Parathyroid adenoma (tissue), 2 donors: ENCODE results near the gene KXD1.

Experiments used
- H2AFZ ChIP-seq: fragments of 300-600 bp; sonication (generic); one replicate; pipeline ENCODE4 v1.7.0; 2017; ENCODE audit warnings: antibody characterized with exemption, mild to moderate bottlenecking
- H3K27ac ChIP-seq: fragments of 300-600 bp; sonication (generic); one replicate; pipeline ENCODE4 v1.7.0; 2017
- H3K27me3 ChIP-seq: fragments of 300-600 bp; sonication (generic); one replicate; pipeline ENCODE4 v1.7.0; 2017; ENCODE audit warnings: low read length; ENCODE audit not compliant: control insufficient read depth, insufficient read depth
- H3K36me3 ChIP-seq: fragments of 300-600 bp; sonication (generic); one replicate; pipeline ENCODE4 v1.7.0; 2017; ENCODE audit warnings: low read length; ENCODE audit not compliant: control insufficient read depth, insufficient read depth
- H3K4me1 ChIP-seq: fragments of 300-600 bp; sonication (generic); one replicate; pipeline ENCODE4 v1.7.0; 2017; ENCODE audit warnings: control low read depth
- H3K4me2 ChIP-seq: fragments of 300-600 bp; sonication (generic); one replicate; pipeline ENCODE4 v1.7.0; 2017; ENCODE audit warnings: low read length
- H3K4me3 ChIP-seq: fragments of 300-600 bp; sonication (generic); one replicate; pipeline ENCODE4 v1.7.0; 2017; ENCODE audit warnings: low read depth, low read length
- H3K79me2 ChIP-seq: fragments of 300-600 bp; sonication (generic); one replicate; pipeline ENCODE4 v1.7.0; 2017; ENCODE audit warnings: control low read depth
- H3K9ac ChIP-seq: fragments of 300-600 bp; sonication (generic); one replicate; pipeline ENCODE4 v1.7.0; 2017; ENCODE audit warnings: mild to moderate bottlenecking
- H3K9me3 ChIP-seq: fragments of 300-600 bp; sonication (generic); one replicate; pipeline ENCODE4 v1.7.0; 2017; ENCODE audit warnings: low read length; ENCODE audit not compliant: control insufficient read depth
- CTCF ChIP-seq: fragments of 300-600 bp; sonication (generic); IDR thresholded peaks from one replicate; pipeline ENCODE4 v1.7.0; 2017; ENCODE audit warnings: antibody characterized with exemption, mild to moderate bottlenecking
- donor health status: primary hyperparathyroidism.

KXD1 gene

GRCh38 chr19:18566953-18567352, 9.3 kb downstream of the KXD1 start:
- no peak overlapping the region for H3K27ac ChIP-seq
- H3K4me3 ChIP-seq = no peak overlapping the region
- peaks cover 2% of the 10 kb centered on the region for H3K79me2 ChIP-seq
- H3K4me2 ChIP-seq = no peak overlapping the region
- peaks cover 6% of the 10 kb centered on the region for H3K4me1 ChIP-seq
- H3K36me3 ChIP-seq = no peaks in the 10 kb centered on the region
- H3K9ac ChIP-seq = no peak overlapping the region
- H3K9me3 ChIP-seq = no peaks in the 10 kb centered on the region
- TF ChIP-seq CTCF = no peak
- no peak overlapping the region for H2AFZ ChIP-seq
- H3K27me3 ChIP-seq = no peaks in the 10 kb centered on the region

DNA sequence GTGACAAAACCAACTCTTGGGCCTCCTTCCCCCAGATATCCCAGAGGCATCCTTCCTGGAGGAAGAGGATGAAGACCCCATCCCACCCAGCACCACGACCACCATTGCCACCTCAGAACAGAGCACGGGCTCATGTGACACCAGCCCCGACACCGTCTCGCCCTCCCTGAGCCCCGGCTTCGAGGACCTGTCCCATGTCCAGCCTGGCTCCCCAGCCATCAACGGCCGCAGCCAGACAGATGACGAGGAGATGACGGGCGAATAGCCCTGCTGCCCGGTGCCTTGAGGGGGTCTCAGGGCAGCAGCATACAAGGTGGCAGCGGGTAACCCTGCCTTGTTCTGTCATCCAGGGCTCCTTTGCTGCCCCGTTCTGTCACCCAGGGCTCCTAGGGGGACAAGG, 10.7 kb downstream of the KXD1 start:
- no peak overlapping the region for H2AFZ ChIP-seq
- no peak for TF ChIP-seq CTCF

GRCh38 chr19:18571564-18572344, 14.1 kb downstream of the KXD1 start, which contains the start of gene UBA52:
Gene UBA52, plus strand, starts transcription at chr19:18571857. Its CDS starts 1,444 bp downstream, at chr19:18573301.
- Histone ChIP-seq H3K9me3 (no peaks in the 10 kb centered on the region), H3K4me1 (peaks cover 20% of the 10 kb centered on the region), H3K27ac (peak within 1 kb of the TSS; percentile 90), H3K79me2 (peaks cover 16% of the 10 kb centered on the region), H3K9ac (peak within 1 kb of the TSS; percentile 73), H3K4me3 (peak within 1 kb of the TSS; percentile 90), H2AFZ (peak within 1 kb of the TSS; percentile 97), H3K4me2 (peak within 1 kb of the TSS; percentile 80), H3K36me3 (no peaks in the 10 kb centered on the region), H3K27me3 (no peaks in the 10 kb centered on the region)
- TF ChIP-seq CTCF = no peak

More for the DNA sequence above, 10.7 kb downstream of the KXD1 start:
- no peak overlapping the region for H3K4me2 ChIP-seq
- H3K27me3 ChIP-seq = no peaks in the 10 kb centered on the region
- H3K9me3 ChIP-seq = no peaks in the 10 kb centered on the region
- no peak overlapping the region for H3K9ac ChIP-seq
- peaks cover 17% of the 10 kb centered on the region for H3K4me1 ChIP-seq
- H3K4me3 ChIP-seq = no peak overlapping the region
- no peak overlapping the region for H3K27ac ChIP-seq
- no peaks in the 10 kb centered on the region for H3K36me3 ChIP-seq
- H3K79me2 ChIP-seq = peaks cover 15% of the 10 kb centered on the region

GRCh38 chr19:18574691-18575291, 17.1 kb downstream of the KXD1 start:
- no peaks in the 10 kb centered on the region for H3K27me3 ChIP-seq
- H2AFZ ChIP-seq = no peak overlapping the region
- H3K4me2 ChIP-seq = no peak overlapping the region
- H3K9me3 ChIP-seq = no peaks in the 10 kb centered on the region
- H3K27ac ChIP-seq = no peak overlapping the region
- no peak for TF ChIP-seq CTCF
- H3K36me3 ChIP-seq = no peaks in the 10 kb centered on the region
- H3K4me1 ChIP-seq = peaks cover 20% of the 10 kb centered on the region
- H3K9ac ChIP-seq = no peak overlapping the region
- no peak overlapping the region for H3K4me3 ChIP-seq
- H3K79me2 ChIP-seq = peaks cover 16% of the 10 kb centered on the region
